GM19099 (cell line): ENCODE results near the gene LRMDA.

Source experiments
- POLR2A ChIP-seq: IDR thresholded peaks from 3 replicates; pipeline ENCODE4 v1.6.1; 2011; ENCODE audit warnings: low read depth; ENCODE audit not compliant: insufficient read length; ENCODE audit errors: extremely low read depth

Gene LRMDA

DNA sequence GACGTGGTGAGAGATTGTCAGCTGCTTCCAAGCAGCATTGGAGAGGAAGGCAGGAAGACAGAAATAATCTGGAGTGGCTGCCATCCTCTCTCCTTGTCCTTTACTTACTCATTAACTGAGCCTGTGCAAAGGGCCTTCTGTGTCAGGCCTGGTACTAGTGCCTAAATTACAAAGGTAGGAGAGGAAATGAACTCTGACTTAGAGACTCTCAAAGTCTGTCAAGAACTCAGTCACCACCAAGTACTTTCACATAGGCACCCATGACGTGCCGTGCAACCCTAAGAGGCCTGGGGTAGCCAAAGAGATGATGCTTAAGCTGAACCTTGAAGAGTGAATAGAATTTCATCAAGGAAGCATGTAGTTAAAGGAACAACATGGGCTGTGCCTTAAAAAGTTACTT is 866.9 kb downstream of the LRMDA start:
- no peak for TF ChIP-seq POLR2A

DNA sequence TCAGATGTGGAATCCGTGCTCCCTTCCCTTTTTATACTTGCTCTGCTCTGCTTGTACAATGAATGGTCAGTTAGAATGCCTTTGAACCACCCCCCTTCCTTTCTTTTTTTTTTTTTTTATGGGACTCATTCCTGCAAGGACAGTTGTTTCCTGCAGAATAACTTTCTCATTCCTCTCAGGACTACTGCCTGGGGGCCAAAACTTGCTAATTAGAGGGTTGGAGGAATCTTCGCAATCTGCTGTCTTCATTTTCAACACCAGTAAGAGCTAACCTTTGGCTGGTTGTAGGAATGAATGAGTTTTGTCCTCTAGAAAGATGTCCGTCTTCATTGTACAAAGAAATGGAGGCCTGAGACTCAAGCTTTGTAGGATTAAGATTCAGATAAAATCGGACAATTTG is 868.1 kb downstream of the LRMDA start:
- TF ChIP-seq POLR2A = no peak

GRCh38 chr10:76301211-76301610 is 869.8 kb downstream of the LRMDA start:
- no peak for TF ChIP-seq POLR2A

GRCh38 chr10:76301950-76302349 is 870.5 kb downstream of the LRMDA start:
- no peak for TF ChIP-seq POLR2A

DNA sequence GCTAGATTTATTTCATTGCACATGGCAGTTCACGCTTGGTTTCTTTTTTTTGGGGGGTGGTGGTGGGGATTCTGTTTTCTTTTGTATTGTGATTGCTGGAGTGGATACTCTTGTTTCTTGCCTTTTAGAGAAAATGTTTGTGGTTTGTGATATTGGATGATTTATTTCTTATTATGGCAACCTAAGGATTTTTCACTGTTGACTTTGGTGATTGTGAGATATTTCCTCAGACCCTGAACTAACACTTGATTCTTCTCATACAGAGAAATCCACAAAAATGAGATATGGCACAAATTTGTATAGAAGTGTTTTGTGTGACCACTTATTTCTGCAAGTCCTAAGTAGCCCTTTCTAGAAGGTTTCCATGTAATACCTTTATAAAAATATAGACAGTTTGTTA is 871.1 kb downstream of the LRMDA start:
- TF ChIP-seq POLR2A = no peak

- TF ChIP-seq POLR2A = no peak
These were observed 871.7 kb downstream of the LRMDA start for GRCh38 chr10:76302961-76303630.

DNA sequence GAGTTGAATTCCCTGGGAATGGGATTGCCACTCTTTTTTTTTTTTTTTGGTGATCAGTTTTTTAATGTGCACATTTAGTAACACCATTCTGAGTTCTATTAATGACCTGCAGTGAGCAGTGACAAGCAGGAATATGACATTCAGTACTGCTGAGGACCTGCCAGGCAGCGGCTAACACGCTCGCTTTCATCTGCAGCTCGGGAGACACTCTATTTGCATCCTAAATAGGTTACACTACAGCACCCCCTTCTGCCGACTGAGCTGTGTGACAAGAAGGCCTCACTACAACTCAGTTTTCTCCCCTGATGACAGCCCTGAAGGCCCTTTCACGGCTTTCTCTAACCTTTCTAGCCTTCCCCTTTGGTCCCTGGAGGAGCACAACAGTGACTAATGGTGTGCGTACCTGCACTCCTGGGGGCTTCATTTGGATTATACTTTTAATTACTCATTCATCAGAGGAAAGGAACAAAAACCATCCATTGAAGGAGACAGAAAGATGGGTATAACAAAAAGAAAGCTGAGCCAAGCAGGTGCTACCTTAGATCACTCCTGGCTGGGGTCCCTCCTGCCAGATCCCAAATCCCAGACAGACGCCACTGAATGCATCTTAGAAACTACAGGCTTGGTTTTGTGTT is 872.4 kb downstream of the LRMDA start:
- no peak for TF ChIP-seq POLR2A

DNA sequence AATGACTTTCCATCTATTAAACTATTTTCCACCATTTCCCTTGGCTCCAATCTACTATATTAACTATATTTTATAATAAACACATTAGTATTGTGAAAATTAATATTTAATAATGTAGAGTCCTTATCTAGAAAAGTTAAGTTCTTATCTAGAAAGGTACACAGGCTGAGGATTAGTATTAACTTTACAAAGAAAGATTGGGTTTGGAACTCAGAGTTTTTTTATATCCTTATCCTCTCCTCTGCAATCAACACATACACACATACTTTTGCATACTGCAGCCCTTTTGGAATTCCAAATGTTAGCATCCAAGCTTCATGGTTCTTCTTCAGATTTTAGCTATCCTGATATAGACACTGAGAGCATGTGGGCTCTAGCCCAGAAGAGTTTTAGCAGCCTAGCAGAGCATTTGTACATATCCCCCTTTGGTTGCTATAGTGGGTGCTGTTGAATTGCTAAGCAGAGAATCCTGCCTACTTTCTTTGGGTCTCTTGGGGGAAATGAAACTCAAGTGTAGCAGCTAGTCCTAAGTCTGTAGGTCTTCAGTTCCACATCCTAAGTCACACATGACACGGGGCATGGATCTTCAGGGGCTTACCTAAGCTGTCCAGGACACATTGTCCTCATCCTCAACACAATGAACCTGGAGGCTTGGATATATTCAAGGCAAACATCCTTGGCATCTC is 874.6 kb downstream of the LRMDA start:
- TF ChIP-seq POLR2A = no peak

- no peak for TF ChIP-seq POLR2A
These were observed 875.4 kb downstream of the LRMDA start for GRCh38 chr10:76306856-76307255.

DNA sequence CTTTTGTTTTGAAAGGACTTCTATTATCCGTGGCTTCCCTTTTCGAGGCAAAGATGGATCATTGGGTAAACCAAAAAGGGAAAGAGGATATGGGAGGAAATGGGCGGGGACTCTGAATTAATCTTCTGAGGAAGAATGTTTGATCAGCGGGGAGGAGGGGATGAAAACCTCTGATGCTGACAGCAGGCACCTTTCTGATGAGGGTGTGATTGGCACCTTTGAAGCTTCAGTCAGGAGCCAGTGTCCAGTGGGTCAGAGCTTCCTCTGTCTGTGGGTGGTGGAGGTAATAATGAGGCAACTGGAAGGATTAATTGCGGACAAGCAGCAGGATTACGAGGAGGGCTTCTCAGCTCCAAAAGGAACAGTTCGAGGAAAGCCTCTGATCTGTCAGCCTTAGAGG is 877.6 kb downstream of the LRMDA start:
- TF ChIP-seq POLR2A = no peak

DNA sequence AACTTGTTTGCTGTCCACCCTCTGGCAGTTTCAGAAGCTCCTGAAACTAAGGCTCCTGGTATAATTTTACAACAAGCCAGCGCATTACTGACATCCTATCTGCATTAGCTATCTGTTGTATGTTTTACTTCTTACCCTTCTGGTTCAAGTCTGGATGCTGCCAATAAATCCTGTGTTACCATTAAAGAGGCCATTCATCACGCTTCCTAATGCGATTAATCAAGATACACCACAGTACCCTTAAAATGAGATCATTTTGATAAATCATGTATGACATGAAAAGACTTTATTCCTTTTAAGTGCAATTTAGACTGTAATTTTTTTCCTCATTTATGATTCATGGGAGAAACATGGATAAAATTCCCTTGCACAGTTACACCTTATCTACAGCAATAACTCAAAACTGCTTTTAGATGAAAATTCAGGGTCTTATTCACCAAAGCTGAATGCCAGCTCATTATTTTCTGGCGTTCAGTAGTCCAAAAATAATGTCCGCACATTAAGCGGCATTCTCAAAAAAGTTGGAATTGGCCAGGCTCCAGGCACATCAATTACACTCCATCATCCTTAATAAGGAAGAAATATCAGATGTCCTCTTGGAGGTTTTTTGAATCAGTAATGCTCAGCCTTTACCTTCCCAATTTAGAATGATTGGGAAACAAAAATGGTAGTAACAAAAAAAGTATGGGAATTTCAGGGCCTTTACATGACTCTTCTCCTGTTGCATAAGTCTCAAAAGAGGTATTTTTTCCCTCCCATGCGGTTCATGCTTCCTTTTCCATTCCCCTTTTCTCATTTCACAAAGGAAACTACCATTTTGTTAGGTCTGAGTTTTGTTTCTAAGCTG is 878.5 kb downstream of the LRMDA start:
- no peak for TF ChIP-seq POLR2A

DNA sequence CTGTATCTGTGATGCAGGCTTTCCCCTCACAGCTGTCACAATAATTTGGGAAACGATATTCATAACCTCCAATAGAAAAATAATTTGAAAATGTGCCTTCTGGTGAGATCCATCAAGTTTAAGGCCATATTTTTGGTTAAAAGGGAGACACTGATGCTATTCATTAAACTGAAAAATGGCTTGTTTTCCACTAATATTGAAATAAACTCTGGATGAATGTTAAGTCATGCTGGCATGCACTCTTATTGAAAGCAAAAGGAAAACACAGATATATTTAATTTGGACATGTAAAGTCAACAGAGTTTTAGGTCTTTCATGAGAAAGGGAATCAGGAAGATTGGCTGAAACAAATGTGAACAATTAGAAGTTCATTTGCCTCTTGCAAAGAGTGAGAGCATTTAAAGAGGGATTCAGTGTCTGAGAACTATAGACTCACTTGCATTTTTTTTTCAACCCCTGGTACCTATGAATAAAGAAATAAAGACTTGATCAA is 879.2 kb downstream of the LRMDA start:
- TF ChIP-seq POLR2A = no peak

DNA sequence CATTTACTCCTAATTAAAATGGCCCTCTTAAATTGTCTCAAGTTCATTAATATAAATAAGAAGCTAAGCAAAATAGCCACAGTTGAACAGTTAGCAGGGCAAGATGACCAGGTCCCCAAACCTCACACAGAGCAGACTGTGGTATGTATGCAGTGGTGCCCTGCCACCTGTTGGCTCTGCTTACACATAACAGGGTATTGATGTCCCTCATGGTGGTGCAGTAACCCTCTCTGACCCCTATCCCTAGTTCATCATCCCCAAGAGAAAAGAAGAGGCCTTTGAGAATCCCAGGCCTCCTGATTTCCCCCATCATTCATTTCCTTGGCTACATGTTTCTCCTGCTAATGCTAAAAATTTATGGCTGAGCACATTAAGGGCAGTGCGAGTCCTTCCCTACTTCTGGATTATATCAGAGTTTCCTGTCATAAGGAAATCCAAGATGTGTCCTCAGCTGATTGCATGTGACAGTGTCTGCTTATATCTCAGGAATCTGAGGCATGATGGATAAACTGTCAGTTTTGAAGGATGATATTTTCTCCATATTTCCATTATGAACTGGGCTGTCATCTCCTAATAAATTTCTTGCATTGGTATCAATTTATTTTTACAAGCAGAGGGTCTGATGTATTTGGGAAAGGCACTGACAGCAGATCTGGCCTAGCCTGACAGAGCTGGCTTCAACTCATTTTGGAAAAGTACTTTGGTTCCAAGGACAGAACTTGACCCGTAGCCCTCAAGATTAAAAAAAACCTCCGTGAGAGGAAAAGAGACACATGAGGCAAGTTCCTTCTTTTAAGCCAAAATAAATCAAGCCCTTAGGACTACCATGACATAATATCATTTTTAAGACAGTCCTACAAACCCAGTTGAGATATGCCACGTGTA is 880.6 kb downstream of the LRMDA start:
- no peak for TF ChIP-seq POLR2A

DNA sequence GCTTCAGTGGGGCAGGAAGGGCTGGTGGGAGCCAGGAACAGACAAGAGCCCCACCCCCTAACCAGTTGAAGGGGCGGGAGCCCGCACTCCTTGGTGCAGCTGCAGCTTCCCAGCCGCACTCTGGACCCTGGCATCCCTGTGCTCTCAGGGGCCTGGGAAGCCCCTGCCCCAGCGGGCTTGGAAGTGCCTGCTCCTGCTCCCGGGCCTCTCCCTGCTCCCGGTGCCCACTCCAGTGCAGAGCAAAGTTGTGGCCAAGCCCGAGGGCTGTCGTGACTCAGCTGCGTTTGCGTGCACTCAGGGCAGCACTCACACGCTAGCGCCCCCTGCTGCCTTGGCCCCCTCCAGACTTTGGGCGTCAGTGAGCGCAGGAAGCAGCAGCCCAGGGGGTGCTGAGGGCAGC is 883.8 kb downstream of the LRMDA start:
- no peak for TF ChIP-seq POLR2A

GRCh38 chr10:76316234-76316633 is 884.8 kb downstream of the LRMDA start:
- no peak for TF ChIP-seq POLR2A

GRCh38 chr10:76317078-76317477 is 885.7 kb downstream of the LRMDA start:
- TF ChIP-seq POLR2A = no peak
